ENCODE measurements around the gene LRTM1. TPM values are rescaled to one million over a fixed set of nuclear protein-coding genes. Genes with fewer than 3 reads are reported as not detected.

LRTM1 gene
- total RNA-seq, 1 donor from 2014 or later: 0.77 TPM

DNA sequence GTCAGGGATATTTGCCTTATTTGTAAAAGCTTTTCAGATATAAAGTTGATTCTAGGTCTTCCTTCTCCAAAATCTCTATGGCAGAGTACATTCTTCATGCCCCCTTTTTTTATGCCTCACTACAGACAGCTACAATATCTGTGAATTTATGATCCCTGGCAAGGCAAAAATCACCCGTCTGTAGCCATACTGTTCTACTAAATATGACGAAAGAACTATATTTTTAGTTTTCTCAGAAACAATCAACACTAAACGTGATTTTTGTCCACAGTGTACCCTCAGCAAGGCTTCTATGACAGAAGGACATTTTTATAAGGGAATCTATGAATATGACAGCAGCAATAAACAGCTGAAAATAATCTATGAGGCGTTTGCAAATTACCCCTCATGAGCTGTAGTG, 12.7 kb downstream of the LRTM1 start:
- DNase-seq (ENCODE audit: extremely low spot score, unreplicated experiment): no peak
- TF ChIP-seq CTCF (conservative IDR thresholded peaks at IDR 0.05): no peak
- peaks cover 5% of the 10 kb centered on the region for H3K4me1 Mint-ChIP-seq (ENCODE audit: unreplicated experiment)
- H3K9me3 Mint-ChIP-seq: peaks cover 11% of the 10 kb centered on the region
- H3K36me3 Mint-ChIP-seq: peaks cover 5% of the 10 kb centered on the region
- no peak overlapping the region for H3K4me3 Mint-ChIP-seq
- no peak overlapping the region for H3K27ac Mint-ChIP-seq
- H3K27me3 Mint-ChIP-seq: no peaks in the 10 kb centered on the region

- no peak for DNase-seq (ENCODE audit: extremely low spot score, unreplicated experiment)
- peaks cover 5% of the 10 kb centered on the region for H3K4me1 Mint-ChIP-seq (ENCODE audit: unreplicated experiment)
- no peak overlapping the region for H3K4me3 Mint-ChIP-seq
- no peak for TF ChIP-seq CTCF (conservative IDR thresholded peaks at IDR 0.05)
- no peaks in the 10 kb centered on the region for H3K27me3 Mint-ChIP-seq
- H3K9me3 Mint-ChIP-seq: peaks cover 11% of the 10 kb centered on the region
- no peak overlapping the region for H3K27ac Mint-ChIP-seq
- peaks cover 5% of the 10 kb centered on the region for H3K36me3 Mint-ChIP-seq
These were observed 13.7 kb downstream of the LRTM1 start for GRCh38 chr3:54914180-54914579.

GRCh38 chr3:54909191-54909590, 18.7 kb downstream of the LRTM1 start:
- TF ChIP-seq CTCF (conservative IDR thresholded peaks at IDR 0.05): no peak
- H3K27me3 Mint-ChIP-seq: no peaks in the 10 kb centered on the region
- no peaks in the 10 kb centered on the region for H3K4me1 Mint-ChIP-seq (ENCODE audit: unreplicated experiment)
- H3K4me3 Mint-ChIP-seq: no peak overlapping the region
- no peak overlapping the region for H3K27ac Mint-ChIP-seq
- H3K36me3 Mint-ChIP-seq: peaks cover 5% of the 10 kb centered on the region
- H3K9me3 Mint-ChIP-seq: peaks cover 11% of the 10 kb centered on the region
- DNase-seq (ENCODE audit: extremely low spot score, unreplicated experiment): no peak

DNA sequence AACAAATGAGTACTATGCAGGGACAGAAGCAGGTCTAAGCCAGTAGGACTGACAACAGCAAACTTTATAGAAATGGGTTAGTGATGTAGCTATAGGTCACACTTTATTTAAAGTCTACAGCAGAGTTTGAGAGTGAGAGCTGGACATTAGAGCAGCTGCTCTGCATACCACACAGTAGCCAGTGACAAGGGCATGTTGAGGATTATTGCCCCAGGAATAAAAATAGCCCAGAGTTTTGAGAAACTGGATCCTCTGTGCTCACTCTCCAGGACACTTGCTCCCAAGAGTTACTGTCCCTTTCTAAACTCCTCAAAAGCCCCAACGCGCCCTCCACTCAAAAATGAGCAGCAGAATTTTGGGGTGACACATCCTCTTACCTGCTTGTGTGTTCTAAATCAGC, 21.1 kb downstream of the LRTM1 start:
- DNase-seq (ENCODE audit: extremely low spot score, unreplicated experiment): no peak
- H3K27ac Mint-ChIP-seq: no peak overlapping the region
- no peaks in the 10 kb centered on the region for H3K27me3 Mint-ChIP-seq
- H3K4me1 Mint-ChIP-seq (ENCODE audit: unreplicated experiment): peaks cover 9% of the 10 kb centered on the region
- H3K9me3 Mint-ChIP-seq: peaks cover 5% of the 10 kb centered on the region
- H3K36me3 Mint-ChIP-seq: no peaks in the 10 kb centered on the region
- TF ChIP-seq CTCF (conservative IDR thresholded peaks at IDR 0.05): no peak
- no peak overlapping the region for H3K4me3 Mint-ChIP-seq

DNA sequence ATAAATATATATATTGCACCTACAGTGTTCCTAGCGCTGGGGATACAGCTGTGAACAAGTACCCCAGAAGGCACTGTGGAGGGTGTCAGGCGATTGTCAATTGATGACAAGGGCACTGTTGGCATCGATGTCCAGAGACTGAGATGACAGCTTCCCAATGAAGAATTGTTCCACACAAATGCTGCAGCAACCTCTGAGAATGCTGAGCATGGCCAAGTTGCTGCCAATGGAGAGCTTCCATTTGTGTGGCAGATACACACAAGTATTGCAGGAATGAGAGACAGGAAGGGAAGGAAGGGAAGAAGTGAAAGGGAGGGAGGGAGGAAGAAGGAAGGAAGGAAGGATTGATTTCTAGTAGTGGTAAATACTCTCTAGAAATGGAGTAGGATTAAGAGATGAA, 21.9 kb downstream of the LRTM1 start:
- Mint-ChIP-seq H3K27me3 (no peaks in the 10 kb centered on the region), H3K36me3 (no peaks in the 10 kb centered on the region), H3K4me3 (no peak overlapping the region), H3K27ac (no peak overlapping the region), H3K9me3 (no peaks in the 10 kb centered on the region), H3K4me1 (ENCODE audit: unreplicated experiment) (peaks cover 16% of the 10 kb centered on the region)
- no peak for DNase-seq (ENCODE audit: extremely low spot score, unreplicated experiment)
- TF ChIP-seq CTCF (conservative IDR thresholded peaks at IDR 0.05): no peak

DNA sequence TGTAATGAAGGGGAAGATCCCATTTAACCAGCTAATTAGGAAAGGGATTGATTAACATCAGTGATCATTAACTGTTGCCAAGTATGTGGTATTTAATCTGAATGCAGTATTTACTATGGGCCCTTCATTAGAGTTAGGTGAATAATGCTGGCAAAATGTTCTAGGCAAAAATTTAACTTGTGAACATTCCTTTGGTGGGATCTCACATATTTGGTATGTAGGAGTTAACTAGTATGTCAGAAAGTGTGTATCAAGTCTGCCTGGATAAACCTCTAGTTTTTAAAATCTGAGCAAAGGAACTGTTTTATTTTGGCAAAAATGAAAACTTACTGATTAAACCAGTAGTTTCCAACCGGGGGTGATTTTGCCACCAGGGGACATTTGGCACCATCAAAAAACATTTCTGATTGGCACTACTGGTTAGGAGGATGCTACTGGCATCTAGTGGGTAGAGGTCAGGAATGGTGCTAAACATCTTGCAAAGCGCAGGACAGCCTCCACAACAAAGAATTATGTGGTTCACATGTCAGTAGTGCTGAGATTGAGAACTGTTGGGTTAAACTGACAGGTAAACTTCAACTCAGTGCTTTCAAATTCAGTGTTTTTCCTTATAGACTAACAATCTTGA, 22.5 kb downstream of the LRTM1 start:
- Mint-ChIP-seq H3K27ac (no peak overlapping the region), H3K36me3 (no peaks in the 10 kb centered on the region), H3K9me3 (no peaks in the 10 kb centered on the region), H3K4me1 (ENCODE audit: unreplicated experiment) (peaks cover 21% of the 10 kb centered on the region), H3K27me3 (no peaks in the 10 kb centered on the region), H3K4me3 (no peak overlapping the region)
- no peak for TF ChIP-seq CTCF (conservative IDR thresholded peaks at IDR 0.05)
- DNase-seq (ENCODE audit: extremely low spot score, unreplicated experiment): no peak

All from type B pancreatic cell (in vitro differentiated cells).